ENCODE results near the gene SLC46A1. TPM values are rescaled to one million over a fixed set of nuclear protein-coding genes. Genes with fewer than 3 reads are reported as not detected.

Gene SLC46A1
- total RNA-seq = 3.6 and 6.5 TPM in 2 replicates

GRCh38 chr17:28405632-28406472, at the start of gene SLC46A1:
TSS of gene SLC46A1 (minus strand) at chr17:28406212. CDS start at chr17:28406114, 98 bp downstream.

GRCh38 chr17:28371245-28372202, 34.5 kb downstream of the SLC46A1 start, which contains the start of gene SARM1:
TSS of gene SARM1 (plus strand) at chr17:28371694. CDS start at chr17:28372033, 339 bp downstream.

GRCh38 chr17:28370035-28370743, 35.8 kb downstream of the SLC46A1 start, which contains the start of gene VTN:
TSS of gene VTN (minus strand) at chr17:28370307. CDS start at chr17:28370203, 104 bp downstream.

GRCh38 chr17:28364665-28365363, 41.2 kb downstream of the SLC46A1 start, which contains the start of gene SEBOX:
TSS of gene SEBOX (minus strand) at chr17:28365199. CDS start at chr17:28365151, 48 bp downstream.

GRCh38 chr17:28357061-28357900, 48.7 kb downstream of the SLC46A1 start, which contains the start of gene POLDIP2:
TSS of gene POLDIP2 (minus strand) at chr17:28357527. CDS start at chr17:28357448, 79 bp downstream.

Other genes starting within 250 kb of the SLC46A1 start
- gene TMEM97, start 87.0 kb downstream of the SLC46A1 start, total RNA-seq = 29.9 and 55.8 TPM in 2 replicates
- gene IFT20, start 70.7 kb downstream of the SLC46A1 start, total RNA-seq = 39.3 and 52.8 TPM in 2 replicates
- 47.9 and 50.8 TPM in 2 replicates for gene TNFAIP1, start 70.5 kb downstream of the SLC46A1 start, total RNA-seq
- gene POLDIP2, start 48.7 kb downstream of the SLC46A1 start, total RNA-seq = 79.1 and 98.4 TPM in 2 replicates
- not detected in 2 replicates for gene SEBOX, start 41.0 kb downstream of the SLC46A1 start, total RNA-seq
- gene VTN, start 35.9 kb downstream of the SLC46A1 start, total RNA-seq = 0.07 and 0.13 TPM in 2 replicates
- gene SARM1, start 34.5 kb downstream of the SLC46A1 start, total RNA-seq = 4.4 and 5.8 TPM in 2 replicates
- not detected in 2 replicates for gene SLC13A2, start 67.4 kb upstream of the SLC46A1 start, total RNA-seq
- not detected in 2 replicates for gene FOXN1, start 100.1 kb upstream of the SLC46A1 start, total RNA-seq
- 14.1 and 19.3 TPM in 2 replicates for gene UNC119, start 146.4 kb upstream of the SLC46A1 start, total RNA-seq
- gene PIGS, start 165.3 kb upstream of the SLC46A1 start, total RNA-seq = 43.0 and 62.8 TPM in 2 replicates
- 17.7 and 23.4 TPM in 2 replicates for gene ALDOC, start 170.7 kb upstream of the SLC46A1 start, total RNA-seq
- 45.1 and 65.0 TPM in 2 replicates for gene SPAG5, start 192.8 kb upstream of the SLC46A1 start, total RNA-seq
- 12.6 and 12.7 TPM in 2 replicates for gene RSKR, start 208.0 kb upstream of the SLC46A1 start, total RNA-seq
- 213 TPM in 2 replicates for gene BLTP2, start 238.9 kb upstream of the SLC46A1 start, total RNA-seq

All from thoracic aorta endothelial cell (primary cell).